H1 (cell line): ENCODE data around the gene DRC1. TPM values are rescaled to one million over a fixed set of nuclear protein-coding genes. Genes with fewer than 3 reads are reported as not detected.

Source experiments
- HDAC2 ChIP-seq, 2 experiments: fragments of 300-600 bp in 1 of 2; sonication (generic) in 1 of 2; IDR thresholded peaks; 2 replicates each; pipeline ENCODE4 v1.6.1; 2011 to 2012; ENCODE audit warnings: low read depth in 2 of 2, low read length in 2 of 2, mild to moderate bottlenecking in 2 of 2, moderate library complexity in 2 of 2, borderline replicate concordance in 1 of 2, inconsistent platforms in 1 of 2
- polyA plus RNA-seq, 7 experiments: library from polyadenylated mRNA; depleted of rRNA in 3 of 7; stranded (reverse) in 5 of 7; unstranded in 2 of 7; fragments of >200 nt in 5 of 7; fragments of 200-250 nt in 2 of 7; gene quantifications; 1 replicate in 5 of 7; 2 replicates in 1 of 7; 4 replicates in 1 of 7; pipeline versions ENCODE4 v1.2.1 to v1.2.3, GENCODE V29; 2011 to 2013; ENCODE audit warnings: missing spikeins in 2 of 7, mixed read lengths in 2 of 7
- total RNA-seq: library from RNA; stranded (reverse); fragmentation: NEBNext Ultra II Directional; extraction: Animal tissue kit (Norgen Biotek cat#: 25700); gene quantifications from 2 replicates; pipeline ENCODE4 v1.2.1, GENCODE V29; 2021
- TF ChIP-seq, protein P1 (sequence below): fragments of 300-600 bp; sonication (generic); IDR thresholded peaks from 2 replicates; pipeline ENCODE4 v1.7.1; 2012; ENCODE audit warnings: low read length, moderate library complexity, mild to moderate bottlenecking, inconsistent platforms; ENCODE audit not compliant: insufficient replicate concordance

The DRC1 gene
- total and polyA plus RNA-seq, 2 of the 8 experiments (the other 6 are each of a cell fraction or from before 2014, with no cell fraction given): 0.08 TPM; not detected in 1

GRCh38 chr2:26477126-26477910 is 75.6 kb downstream of the DRC1 start (continued):
- TF ChIP-seq, protein P1, sequence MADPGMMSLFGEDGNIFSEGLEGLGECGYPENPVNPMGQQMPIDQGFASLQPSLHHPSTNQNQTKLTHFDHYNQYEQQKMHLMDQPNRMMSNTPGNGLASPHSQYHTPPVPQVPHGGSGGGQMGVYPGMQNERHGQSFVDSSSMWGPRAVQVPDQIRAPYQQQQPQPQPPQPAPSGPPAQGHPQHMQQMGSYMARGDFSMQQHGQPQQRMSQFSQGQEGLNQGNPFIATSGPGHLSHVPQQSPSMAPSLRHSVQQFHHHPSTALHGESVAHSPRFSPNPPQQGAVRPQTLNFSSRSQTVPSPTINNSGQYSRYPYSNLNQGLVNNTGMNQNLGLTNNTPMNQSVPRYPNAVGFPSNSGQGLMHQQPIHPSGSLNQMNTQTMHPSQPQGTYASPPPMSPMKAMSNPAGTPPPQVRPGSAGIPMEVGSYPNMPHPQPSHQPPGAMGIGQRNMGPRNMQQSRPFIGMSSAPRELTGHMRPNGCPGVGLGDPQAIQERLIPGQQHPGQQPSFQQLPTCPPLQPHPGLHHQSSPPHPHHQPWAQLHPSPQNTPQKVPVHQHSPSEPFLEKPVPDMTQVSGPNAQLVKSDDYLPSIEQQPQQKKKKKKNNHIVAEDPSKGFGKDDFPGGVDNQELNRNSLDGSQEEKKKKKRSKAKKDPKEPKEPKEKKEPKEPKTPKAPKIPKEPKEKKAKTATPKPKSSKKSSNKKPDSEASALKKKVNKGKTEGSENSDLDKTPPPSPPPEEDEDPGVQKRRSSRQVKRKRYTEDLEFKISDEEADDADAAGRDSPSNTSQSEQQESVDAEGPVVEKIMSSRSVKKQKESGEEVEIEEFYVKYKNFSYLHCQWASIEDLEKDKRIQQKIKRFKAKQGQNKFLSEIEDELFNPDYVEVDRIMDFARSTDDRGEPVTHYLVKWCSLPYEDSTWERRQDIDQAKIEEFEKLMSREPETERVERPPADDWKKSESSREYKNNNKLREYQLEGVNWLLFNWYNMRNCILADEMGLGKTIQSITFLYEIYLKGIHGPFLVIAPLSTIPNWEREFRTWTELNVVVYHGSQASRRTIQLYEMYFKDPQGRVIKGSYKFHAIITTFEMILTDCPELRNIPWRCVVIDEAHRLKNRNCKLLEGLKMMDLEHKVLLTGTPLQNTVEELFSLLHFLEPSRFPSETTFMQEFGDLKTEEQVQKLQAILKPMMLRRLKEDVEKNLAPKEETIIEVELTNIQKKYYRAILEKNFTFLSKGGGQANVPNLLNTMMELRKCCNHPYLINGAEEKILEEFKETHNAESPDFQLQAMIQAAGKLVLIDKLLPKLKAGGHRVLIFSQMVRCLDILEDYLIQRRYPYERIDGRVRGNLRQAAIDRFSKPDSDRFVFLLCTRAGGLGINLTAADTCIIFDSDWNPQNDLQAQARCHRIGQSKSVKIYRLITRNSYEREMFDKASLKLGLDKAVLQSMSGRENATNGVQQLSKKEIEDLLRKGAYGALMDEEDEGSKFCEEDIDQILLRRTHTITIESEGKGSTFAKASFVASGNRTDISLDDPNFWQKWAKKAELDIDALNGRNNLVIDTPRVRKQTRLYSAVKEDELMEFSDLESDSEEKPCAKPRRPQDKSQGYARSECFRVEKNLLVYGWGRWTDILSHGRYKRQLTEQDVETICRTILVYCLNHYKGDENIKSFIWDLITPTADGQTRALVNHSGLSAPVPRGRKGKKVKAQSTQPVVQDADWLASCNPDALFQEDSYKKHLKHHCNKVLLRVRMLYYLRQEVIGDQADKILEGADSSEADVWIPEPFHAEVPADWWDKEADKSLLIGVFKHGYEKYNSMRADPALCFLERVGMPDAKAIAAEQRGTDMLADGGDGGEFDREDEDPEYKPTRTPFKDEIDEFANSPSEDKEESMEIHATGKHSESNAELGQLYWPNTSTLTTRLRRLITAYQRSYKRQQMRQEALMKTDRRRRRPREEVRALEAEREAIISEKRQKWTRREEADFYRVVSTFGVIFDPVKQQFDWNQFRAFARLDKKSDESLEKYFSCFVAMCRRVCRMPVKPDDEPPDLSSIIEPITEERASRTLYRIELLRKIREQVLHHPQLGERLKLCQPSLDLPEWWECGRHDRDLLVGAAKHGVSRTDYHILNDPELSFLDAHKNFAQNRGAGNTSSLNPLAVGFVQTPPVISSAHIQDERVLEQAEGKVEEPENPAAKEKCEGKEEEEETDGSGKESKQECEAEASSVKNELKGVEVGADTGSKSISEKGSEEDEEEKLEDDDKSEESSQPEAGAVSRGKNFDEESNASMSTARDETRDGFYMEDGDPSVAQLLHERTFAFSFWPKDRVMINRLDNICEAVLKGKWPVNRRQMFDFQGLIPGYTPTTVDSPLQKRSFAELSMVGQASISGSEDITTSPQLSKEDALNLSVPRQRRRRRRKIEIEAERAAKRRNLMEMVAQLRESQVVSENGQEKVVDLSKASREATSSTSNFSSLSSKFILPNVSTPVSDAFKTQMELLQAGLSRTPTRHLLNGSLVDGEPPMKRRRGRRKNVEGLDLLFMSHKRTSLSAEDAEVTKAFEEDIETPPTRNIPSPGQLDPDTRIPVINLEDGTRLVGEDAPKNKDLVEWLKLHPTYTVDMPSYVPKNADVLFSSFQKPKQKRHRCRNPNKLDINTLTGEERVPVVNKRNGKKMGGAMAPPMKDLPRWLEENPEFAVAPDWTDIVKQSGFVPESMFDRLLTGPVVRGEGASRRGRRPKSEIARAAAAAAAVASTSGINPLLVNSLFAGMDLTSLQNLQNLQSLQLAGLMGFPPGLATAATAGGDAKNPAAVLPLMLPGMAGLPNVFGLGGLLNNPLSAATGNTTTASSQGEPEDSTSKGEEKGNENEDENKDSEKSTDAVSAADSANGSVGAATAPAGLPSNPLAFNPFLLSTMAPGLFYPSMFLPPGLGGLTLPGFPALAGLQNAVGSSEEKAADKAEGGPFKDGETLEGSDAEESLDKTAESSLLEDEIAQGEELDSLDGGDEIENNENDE: no peak
- no peak for TF ChIP-seq HDAC2 (IDR thresholded peaks at IDR 0.05; ENCODE audit: borderline replicate concordance in 1 of 2, low read depth in 2 of 2, low read length in 2 of 2)
